AG10803 (cell line): ENCODE data around the gene ZNF22.
A peak's percentile ranks its signal among the peaks of the same experiment; 100 is the strongest.

Experiments
- DNase-seq: peaks from one replicate; pipeline ENCODE4 v3.0.0; 2010; ENCODE audit warnings: low read depth
- H3K4me3 ChIP-seq: 2 replicates; pipeline ENCODE4 v1.5.1; 2011; ENCODE audit warnings: mild to moderate bottlenecking, low read length, control low read depth
- TF ChIP-seq, protein P1 (sequence below): conservative IDR thresholded peaks from 2 replicates; pipeline ENCODE4 v1.5.1; 2011; ENCODE audit warnings: mild to moderate bottlenecking, low read length, control low read depth, inconsistent platforms

Gene ZNF22

DNA sequence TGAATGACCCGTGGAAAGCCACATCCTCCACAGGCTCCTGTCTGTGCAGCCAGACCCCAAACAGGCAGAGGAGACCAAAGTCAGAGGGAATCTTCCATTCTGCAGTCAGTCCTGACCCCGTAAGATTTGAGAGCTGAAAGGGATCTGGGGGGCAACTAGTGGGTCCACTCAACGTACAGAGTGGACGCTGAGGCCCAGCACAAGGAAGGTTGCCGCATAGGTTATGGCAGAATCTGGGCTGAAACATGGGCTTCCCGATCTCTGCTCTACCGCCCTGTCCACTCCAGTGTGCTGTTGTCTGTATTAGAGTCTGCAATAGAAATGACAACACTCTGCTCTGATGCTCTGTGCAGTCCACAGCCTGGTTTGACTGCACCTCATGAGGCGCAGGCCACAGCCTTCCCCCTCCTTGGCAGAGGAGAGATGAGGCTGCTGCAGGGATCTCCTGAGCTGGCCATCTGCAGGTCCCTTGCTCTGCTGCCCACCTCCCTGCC lies 7.9 kb upstream of the ZNF22 start:
- TF ChIP-seq, protein P1, sequence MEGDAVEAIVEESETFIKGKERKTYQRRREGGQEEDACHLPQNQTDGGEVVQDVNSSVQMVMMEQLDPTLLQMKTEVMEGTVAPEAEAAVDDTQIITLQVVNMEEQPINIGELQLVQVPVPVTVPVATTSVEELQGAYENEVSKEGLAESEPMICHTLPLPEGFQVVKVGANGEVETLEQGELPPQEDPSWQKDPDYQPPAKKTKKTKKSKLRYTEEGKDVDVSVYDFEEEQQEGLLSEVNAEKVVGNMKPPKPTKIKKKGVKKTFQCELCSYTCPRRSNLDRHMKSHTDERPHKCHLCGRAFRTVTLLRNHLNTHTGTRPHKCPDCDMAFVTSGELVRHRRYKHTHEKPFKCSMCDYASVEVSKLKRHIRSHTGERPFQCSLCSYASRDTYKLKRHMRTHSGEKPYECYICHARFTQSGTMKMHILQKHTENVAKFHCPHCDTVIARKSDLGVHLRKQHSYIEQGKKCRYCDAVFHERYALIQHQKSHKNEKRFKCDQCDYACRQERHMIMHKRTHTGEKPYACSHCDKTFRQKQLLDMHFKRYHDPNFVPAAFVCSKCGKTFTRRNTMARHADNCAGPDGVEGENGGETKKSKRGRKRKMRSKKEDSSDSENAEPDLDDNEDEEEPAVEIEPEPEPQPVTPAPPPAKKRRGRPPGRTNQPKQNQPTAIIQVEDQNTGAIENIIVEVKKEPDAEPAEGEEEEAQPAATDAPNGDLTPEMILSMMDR, result no peak
- no peak for DNase-seq
- no peak overlapping the region for H3K4me3 ChIP-seq

DNA sequence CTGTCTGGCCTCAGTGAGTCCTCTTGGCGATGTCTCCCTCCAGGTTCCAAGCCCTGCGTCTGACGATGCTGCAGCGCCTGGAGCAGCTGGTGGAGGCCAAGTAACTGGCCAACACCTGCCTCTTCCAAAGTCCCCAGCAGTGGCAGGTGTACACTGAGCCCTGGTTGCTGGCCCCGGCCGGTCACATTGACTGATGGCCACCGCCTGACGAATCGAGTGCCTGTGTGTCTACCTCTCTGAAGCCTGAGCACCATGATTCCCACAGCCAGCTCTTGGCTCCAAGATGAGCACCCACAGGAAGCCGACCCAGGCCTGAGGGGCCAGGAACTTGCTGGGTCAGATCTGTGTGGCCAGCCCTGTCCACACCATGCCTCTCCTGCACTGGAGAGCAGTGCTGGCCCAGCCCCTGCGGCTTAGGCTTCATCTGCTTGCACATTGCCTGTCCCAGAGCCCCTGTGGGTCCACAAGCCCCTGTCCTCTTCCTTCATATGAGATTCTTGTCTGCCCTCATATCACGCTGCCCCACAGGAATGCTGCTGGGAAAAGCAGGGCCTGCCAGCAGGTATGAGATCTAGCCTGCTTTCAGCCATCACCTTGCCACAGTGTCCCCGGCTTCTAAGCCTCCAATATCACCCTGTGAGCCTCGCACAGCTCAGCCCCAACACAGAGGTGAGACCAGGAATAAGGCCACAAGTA lies 7.3 kb upstream of the ZNF22 start:
- TF ChIP-seq, protein P1, result no peak
- DNase-seq, result no peak
- H3K4me3 ChIP-seq, result no peak overlapping the region

DNA sequence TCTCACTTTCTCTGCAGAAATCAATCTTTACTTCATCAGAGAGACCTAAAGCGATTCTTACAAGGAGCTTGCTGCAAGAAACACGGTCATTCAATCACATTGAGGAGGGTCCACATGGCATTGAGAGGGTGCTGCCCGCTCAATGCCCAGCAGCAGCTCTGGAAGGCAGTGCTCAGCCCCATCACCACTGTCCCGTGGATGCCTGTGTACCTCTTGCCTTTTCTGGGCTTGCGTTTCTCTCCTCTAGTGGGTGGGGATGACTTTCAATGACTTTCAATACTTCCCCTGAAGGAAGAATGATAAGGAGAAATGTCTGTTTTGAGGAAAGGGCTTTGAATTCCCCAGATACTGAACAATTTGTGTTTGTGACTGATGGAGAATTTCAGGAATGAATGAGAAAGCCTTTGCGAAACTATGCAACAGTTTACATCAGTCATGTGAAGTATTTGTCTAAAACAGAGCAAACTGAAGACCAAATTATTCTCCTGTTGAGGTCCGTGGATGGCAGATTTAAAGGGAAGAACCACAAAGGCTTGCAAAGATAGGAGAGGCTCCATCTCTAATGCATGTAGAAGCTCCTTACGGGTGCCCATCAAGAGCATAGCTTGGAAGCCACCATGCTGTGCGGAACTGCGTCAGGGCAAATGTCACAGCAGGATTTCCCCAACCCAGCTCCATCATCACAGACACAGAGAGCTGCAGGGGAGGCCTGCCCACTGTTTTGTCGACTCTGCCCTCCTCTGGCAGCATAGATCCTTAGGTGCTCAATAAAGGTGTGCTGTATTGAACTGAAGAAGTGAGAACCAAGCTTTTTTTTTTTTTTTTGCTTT lies 6.6 kb upstream of the ZNF22 start:
- TF ChIP-seq, protein P1, result no peak
- peak; percentile 86 for DNase-seq
- H3K4me3 ChIP-seq, result no peak overlapping the region

DNA sequence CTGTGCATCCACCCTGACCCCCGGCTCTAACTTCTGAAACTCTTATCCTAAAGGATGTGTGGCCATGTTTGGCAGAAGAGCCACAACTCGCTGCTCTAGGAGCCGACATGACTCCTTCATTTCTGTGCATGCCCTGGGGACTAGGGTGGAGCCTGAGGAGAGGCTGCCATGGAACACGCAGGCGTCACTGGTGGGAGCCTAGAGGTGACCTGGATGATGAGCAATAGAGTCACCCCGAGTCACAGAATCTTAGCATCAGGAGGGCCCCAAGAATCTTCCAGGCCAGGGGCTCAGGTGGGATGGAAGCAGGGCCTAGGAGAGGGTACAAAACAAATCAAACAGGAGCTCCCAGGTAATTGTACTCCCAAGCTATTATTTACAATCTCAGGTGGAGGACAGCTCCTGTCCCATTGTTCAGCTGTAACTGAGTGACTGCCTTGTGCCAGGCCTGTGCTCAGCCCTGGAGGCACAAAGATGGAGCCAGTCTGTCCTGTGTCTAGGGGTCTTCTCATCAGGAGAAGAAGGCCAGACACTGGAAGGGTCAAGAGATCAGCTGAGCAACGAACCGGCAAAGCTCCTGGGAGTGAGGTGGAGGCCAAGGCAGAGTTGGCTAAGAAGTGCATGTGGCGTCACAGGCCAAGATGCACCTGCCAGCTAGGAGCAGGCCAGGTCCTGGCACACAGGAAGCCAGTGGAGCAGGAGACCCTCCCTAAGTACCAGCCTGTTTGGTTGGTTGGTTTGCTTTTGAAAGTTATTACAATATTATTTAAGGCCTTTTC lies 5.8 kb upstream of the ZNF22 start:
- no peak for DNase-seq
- TF ChIP-seq, protein P1, result no peak
- H3K4me3 ChIP-seq, result no peak overlapping the region

DNA sequence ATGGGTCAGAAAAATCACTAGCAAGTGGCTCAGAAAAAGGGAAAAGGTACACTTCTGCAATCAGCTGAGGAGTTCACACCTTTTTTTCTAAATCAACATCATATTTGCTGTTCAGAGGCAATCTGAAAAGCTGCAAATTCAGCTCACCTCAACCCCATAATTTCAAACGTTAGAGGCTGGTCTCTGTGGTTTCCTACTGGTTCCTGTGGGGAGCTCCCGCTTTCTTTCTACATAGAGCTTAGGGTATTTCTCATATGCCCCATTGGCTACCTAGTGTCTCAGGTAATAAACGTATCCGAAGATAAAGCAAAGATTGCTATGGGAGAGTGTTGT lies 5.2 kb upstream of the ZNF22 start:
- TF ChIP-seq, protein P1, result no peak
- no peak overlapping the region for H3K4me3 ChIP-seq
- DNase-seq, result no peak

DNA sequence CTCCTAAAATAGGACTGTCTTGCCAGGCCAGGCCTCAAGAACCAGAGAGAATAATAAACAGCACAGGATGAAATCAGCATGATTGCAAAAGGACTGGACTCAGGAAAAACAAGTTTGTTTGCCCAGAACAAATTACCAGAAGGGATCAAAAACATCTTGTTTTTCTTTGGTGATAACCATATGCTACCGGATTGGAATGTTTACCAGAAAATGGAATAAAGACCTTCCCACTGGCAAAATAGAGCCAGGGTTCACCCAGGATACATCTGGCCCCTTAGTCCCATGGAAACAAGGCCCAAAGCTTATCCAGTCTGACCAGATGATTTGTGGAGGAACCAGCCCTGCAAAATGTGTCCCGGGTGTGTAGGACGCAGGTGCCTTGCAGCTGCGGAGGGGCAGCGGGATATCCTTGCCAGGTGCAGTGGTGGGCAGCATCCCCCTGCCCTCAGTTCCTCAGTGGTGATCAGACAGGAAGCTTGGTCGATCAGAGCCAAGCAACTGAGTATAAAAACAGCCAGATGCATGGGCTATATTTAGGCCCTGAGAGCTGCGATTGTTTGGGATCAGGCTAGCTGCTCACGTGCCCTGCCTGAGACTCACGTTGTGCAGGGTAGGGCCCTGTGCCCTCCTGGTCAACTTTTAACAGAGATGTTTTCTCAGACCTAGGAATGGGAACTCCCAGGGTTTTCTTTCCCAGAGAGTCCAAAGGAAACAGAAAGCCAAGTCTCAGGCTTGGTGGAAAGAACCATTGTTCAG lies 4.6 kb upstream of the ZNF22 start:
- TF ChIP-seq, protein P1, result no peak
- H3K4me3 ChIP-seq, result no peak overlapping the region

More for the DNA sequence above, 4.6 kb upstream of the ZNF22 start:
- peak; percentile 85 for DNase-seq
